Sigmoid colon (tissue), 4 donors: Measurements from ENCODE around the gene NHERF2.

ENCODE experiments used
- CTCF ChIP-seq, 4 experiments: fragments of 450-650 bp in 3 of 4; fragments of 200-600 bp in 1 of 4; IDR thresholded peaks; one replicate each; pipeline ENCODE4 v1.5.1; 2016 to 2019; ENCODE audit warnings: antibody characterized with exemption in 4 of 4, mild to moderate bottlenecking in 3 of 4, moderate library complexity in 2 of 4
- POLR2A ChIP-seq, 2 donors: fragments of 450-650 bp; IDR thresholded peaks; one replicate each; pipeline ENCODE4 v1.6.1; 2016; ENCODE audit warnings: antibody characterized with exemption in 2 of 2, mild to moderate bottlenecking in 2 of 2, moderate library complexity in 2 of 2
- POLR2AphosphoS5 ChIP-seq, 4 donors: sonication (generic); formaldehyde crosslinking; IDR thresholded peaks; one replicate each; pipeline ENCODE4 v1.6.1; 2017; ENCODE audit warnings: antibody characterized with exemption in 4 of 4

DNA sequence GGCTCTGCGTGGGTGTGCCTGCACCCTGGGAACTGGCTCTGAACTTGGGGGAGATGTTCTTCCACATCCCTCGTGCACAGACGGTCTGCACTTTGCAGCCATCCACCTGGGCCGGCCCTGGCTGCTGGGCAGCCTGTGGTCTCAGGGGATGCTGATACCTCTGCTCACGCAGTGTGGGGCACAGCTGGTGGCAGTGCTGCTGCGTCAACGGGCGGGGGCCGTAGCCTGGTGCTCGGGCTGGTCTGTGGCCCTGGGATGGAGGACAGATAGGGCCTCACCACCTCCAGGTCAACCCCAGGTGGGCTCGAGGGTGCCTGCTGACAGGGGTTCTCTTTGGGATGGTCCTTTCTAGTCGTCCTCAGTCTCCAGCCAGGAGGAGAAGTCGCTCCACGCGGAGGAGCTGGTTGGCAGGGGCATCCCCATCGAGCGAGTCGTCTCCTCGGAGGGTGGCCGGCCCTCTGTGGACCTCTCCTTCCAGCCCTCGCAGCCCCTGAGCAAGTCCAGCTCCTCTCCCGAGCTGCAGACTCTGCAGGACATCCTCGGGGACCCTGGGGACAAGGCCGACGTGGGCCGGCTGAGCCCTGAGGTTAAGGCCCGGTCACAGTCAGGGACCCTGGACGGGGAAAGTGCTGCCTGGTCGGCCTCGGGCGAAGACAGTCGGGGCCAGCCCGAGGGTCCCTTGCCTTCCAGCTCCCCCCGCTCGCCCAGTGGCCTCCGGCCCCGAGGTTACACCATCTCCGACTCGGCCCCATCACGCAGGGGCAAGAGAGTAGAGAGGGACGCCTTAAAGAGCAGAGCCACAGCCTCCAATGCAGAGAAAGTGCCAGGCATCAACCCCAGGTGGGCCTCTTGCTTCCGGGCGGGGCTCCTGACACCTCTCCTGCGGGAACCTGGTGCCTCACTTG, 57.4 kb downstream of the NHERF2 start:
- no peak for TF ChIP-seq CTCF (IDR thresholded peaks at IDR 0.05)
- no peak for TF ChIP-seq POLR2A (IDR thresholded peaks at IDR 0.05)
- no peak for TF ChIP-seq POLR2AphosphoS5 (IDR thresholded peaks at IDR 0.05)
